Hepatocyte (in vitro differentiated cells): ENCODE results near the gene ERBB4.

Source experiments
- EZH2 ChIP-seq: fragments of 200-600 bp; sonication (generic); IDR thresholded peaks from 2 replicates; pipeline ENCODE4 v1.6.1; 2016; ENCODE audit warnings: antibody characterized with exemption, mild to moderate bottlenecking, borderline replicate concordance
- EZH2phosphoT487 ChIP-seq: fragments of 200-600 bp; sonication (generic); IDR thresholded peaks from one replicate; pipeline ENCODE4 v1.6.1; 2018; ENCODE audit warnings: antibody characterized with exemption, mild to moderate bottlenecking, low read depth, moderate library complexity; ENCODE audit not compliant: unreplicated experiment, severe bottlenecking
- TF ChIP-seq, protein P1 (sequence below): fragments of 200-600 bp; sonication (generic); IDR thresholded peaks from 2 replicates; pipeline ENCODE4 v1.5.1; 2016; ENCODE audit warnings: antibody characterized with exemption, mild to moderate bottlenecking; ENCODE audit not compliant: poor library complexity

DNA sequence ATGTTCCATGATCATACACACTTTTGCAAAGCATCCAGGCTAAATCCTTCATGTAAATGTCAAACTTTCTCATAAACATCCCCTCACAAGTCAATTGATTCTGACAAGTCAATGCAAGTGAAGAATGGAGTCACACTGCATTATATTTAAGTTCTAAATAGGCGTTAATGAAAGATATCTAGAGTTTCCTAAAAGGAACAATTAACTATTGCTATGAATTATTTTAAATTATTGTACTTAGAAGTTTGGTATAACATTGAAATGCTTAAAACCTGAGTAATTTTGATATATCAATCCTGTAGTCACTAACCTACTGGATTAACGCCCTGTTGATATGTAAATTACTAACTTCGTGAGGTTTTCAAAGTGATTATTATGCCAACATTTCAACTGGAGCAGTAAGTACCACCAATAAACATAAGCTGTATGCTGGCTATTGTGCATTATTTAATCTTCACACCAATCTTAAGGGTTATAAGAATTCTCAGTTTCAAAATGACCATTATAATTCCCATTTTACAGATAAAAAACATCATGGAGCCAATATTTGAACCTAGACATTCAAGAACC lies 884.3 kb downstream of the ERBB4 start:
- TF ChIP-seq, protein P1, sequence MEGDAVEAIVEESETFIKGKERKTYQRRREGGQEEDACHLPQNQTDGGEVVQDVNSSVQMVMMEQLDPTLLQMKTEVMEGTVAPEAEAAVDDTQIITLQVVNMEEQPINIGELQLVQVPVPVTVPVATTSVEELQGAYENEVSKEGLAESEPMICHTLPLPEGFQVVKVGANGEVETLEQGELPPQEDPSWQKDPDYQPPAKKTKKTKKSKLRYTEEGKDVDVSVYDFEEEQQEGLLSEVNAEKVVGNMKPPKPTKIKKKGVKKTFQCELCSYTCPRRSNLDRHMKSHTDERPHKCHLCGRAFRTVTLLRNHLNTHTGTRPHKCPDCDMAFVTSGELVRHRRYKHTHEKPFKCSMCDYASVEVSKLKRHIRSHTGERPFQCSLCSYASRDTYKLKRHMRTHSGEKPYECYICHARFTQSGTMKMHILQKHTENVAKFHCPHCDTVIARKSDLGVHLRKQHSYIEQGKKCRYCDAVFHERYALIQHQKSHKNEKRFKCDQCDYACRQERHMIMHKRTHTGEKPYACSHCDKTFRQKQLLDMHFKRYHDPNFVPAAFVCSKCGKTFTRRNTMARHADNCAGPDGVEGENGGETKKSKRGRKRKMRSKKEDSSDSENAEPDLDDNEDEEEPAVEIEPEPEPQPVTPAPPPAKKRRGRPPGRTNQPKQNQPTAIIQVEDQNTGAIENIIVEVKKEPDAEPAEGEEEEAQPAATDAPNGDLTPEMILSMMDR: no peak
- TF ChIP-seq EZH2 (no peak), EZH2phosphoT487 (no peak)
